Calu3 (cell line): Measurements from ENCODE around the gene MYL7. TPM values are rescaled to one million over a fixed set of nuclear protein-coding genes. Genes with fewer than 3 reads are reported as not detected.

Experiments
- BruUV-seq: library from RNA; stranded (reverse); fragments of 400-500 nt; replicated peaks from 2 replicates; lab custom pipeline; 2021; lab: Mats Ljungman, UMichigan
- CTCF ChIA-PET: fragments of 300-600 bp; sonication (Branson Sonifier 250); formaldehyde crosslinking; loops from one replicate; lab custom pipeline; 2022; ENCODE audit warnings: antibody characterized with exemption; lab: Charles Lee
- DNase-seq: peaks from one replicate; pipeline ENCODE4 v3.0.0; 2022
- H3K27ac Mint-ChIP-seq: one replicate; pipeline ENCODE4 v1.8.0; 2022; ENCODE audit warnings: mixed read lengths; ENCODE audit not compliant: unreplicated experiment
- H3K27me3 Mint-ChIP-seq: one replicate; pipeline ENCODE4 v1.8.0; 2022; ENCODE audit warnings: mixed read lengths; ENCODE audit not compliant: unreplicated experiment
- H3K36me3 Mint-ChIP-seq: one replicate; pipeline ENCODE4 v1.8.0; 2022; ENCODE audit warnings: mild to moderate bottlenecking, moderate library complexity, mixed read lengths; ENCODE audit not compliant: insufficient read depth, unreplicated experiment
- H3K4me1 Mint-ChIP-seq: one replicate; pipeline ENCODE4 v1.8.0; 2022; ENCODE audit warnings: mild to moderate bottlenecking, low read depth, mixed read lengths; ENCODE audit not compliant: unreplicated experiment
- H3K4me3 Mint-ChIP-seq: one replicate; pipeline ENCODE4 v1.8.0; 2022; ENCODE audit warnings: mild to moderate bottlenecking, low read depth, moderate library complexity, mixed read lengths; ENCODE audit not compliant: unreplicated experiment
- H3K9me3 Mint-ChIP-seq: one replicate; pipeline ENCODE4 v1.8.0; 2022; ENCODE audit warnings: low read depth, mixed read lengths; ENCODE audit not compliant: unreplicated experiment
- intact Hi-C: fragments of 100-400 bp; cut with micrococcal nuclease; formaldehyde crosslinking; loops from one replicate; pipeline ENCODE4 v1.10.0; 2022; ENCODE audit not compliant: unreplicated experiment
- total RNA-seq: library from RNA; stranded (reverse); gene quantifications from 2 replicates; pipeline ENCODE4 v1.2.3, GENCODE V29; 2022
- TF ChIP-seq, protein P1 (sequence below): fragments of 200-600 bp; IDR thresholded peaks from one replicate; pipeline ENCODE4 v1.8.0; 2022; ENCODE audit warnings: antibody characterized with exemption; ENCODE audit not compliant: unreplicated experiment

Gene MYL7
- total RNA-seq, 1 experiment from 2014 or later: not detected

DNA sequence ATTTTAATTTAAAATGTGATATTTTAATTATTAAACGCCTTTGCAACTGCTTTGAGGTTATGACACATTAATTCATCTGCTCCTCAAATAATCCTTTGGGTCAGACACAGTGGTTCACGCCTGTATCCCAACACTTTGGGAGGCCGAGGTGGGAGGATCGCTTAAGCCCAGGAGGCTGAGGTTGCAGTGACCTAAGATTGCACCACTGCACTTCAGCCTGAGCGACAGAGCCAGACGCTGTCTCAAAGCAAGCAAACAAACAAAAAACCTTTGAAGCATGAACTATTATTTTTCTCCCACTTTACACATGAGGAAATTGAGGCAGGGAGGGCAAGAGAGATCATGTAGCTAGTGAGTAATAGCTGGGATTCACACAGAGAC, 16.3 kb downstream of the MYL7 start:
- H3K27ac Mint-ChIP-seq: no peak overlapping the region
- H3K4me3 Mint-ChIP-seq: no peak overlapping the region
- peaks cover 34% of the 10 kb centered on the region for H3K27me3 Mint-ChIP-seq
- DNase-seq: no peak
- no peaks in the 10 kb centered on the region for H3K9me3 Mint-ChIP-seq
- H3K4me1 Mint-ChIP-seq: peaks cover 19% of the 10 kb centered on the region
- H3K36me3 Mint-ChIP-seq: peaks cover 28% of the 10 kb centered on the region
- TF ChIP-seq, protein P1, sequence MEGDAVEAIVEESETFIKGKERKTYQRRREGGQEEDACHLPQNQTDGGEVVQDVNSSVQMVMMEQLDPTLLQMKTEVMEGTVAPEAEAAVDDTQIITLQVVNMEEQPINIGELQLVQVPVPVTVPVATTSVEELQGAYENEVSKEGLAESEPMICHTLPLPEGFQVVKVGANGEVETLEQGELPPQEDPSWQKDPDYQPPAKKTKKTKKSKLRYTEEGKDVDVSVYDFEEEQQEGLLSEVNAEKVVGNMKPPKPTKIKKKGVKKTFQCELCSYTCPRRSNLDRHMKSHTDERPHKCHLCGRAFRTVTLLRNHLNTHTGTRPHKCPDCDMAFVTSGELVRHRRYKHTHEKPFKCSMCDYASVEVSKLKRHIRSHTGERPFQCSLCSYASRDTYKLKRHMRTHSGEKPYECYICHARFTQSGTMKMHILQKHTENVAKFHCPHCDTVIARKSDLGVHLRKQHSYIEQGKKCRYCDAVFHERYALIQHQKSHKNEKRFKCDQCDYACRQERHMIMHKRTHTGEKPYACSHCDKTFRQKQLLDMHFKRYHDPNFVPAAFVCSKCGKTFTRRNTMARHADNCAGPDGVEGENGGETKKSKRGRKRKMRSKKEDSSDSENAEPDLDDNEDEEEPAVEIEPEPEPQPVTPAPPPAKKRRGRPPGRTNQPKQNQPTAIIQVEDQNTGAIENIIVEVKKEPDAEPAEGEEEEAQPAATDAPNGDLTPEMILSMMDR: no peak
- intact Hi-C loops: loop anchor here (5.0 kb wide), 1 partner anchor 78 kb away; no protein-coding TSS in a partner anchor
- CTCF ChIA-PET: interaction anchor here (0.6 to 1.0 kb wide), 2 partner anchors 13 to 46 kb away, joined by 3 read pairs; no protein-coding TSS in a partner anchor
- no TSS peak for BruUV-seq

DNA sequence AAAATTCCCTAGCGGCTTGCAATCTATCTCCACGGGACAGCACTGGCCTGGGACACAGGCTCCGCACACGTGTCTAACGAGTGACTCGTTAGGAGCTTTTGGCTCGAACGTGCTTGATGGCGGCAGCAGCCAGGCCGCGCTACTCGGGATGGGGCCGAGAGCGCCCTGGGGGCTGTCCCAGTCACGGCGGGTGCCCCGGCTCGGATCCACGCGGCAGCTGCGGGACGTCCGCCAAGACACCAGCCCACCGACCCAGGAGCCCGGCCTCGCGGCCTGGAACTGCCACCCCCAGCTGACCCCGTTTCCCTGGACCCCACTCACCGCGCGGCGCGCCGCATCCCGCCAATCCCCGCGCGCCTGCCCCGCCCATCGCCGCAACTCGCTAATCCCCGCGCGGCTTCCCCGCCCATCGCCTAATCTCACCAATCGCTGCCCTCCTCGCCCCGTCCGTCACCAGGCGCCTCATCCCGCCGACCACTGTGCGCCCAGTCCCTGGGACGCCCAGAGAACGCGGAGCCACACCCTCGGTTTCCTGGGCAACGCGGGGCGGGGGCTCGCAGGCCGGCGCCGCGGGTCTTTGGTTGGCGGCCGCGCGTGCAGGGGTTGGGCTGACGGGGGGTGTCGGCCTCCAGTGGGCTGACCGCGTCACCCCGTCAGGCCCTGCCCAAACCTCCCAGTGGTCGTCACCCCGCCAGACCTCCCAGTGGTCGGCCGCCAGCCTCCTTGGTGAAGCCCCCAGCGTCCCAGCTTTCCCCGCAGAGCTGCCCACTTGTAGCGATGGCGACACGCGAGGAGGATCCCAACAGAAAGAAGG, 17.7 kb downstream of the MYL7 start, which contains the start of gene POLD2:
Gene POLD2, minus strand, starts transcription at position 359 of the 814 bp plus-strand sequence. CDS start 1,495 bp downstream, outside the sequence.
- TF ChIP-seq, protein P1: no peak
- peaks cover 19% of the 10 kb centered on the region for H3K4me1 Mint-ChIP-seq
- BruUV-seq: no TSS peak

DNA sequence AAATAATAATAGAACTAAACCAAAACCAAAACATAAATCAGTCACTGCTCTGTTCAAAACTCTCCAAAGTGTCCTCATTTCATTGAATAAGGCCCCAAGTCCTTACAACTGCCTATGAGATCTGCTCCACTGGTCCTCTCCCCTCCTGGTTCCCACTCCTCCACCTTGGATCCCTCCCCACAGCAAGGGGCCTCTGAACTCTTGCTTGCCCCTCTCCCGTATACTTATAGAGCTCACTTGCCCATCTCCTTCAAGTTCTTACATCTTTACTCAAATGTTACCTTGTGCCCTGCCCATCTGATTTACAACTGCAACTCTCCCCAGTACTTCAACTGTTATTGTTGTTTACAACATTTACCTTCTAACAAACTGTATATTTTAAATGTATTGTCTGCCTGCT, 18.6 kb downstream of the MYL7 start:
- CTCF ChIA-PET: interaction anchor here (0.6 to 1.8 kb wide), 3 partner anchors 9 to 47 kb away, joined by 4 to 5 read pairs (median 5); no protein-coding TSS in a partner anchor
- Mint-ChIP-seq H3K9me3 (no peaks in the 10 kb centered on the region), H3K27me3 (peaks cover 14% of the 10 kb centered on the region), H3K4me1 (peaks cover 19% of the 10 kb centered on the region), H3K36me3 (peaks cover 24% of the 10 kb centered on the region), H3K4me3 (peak overlapping the region; percentile 75), H3K27ac (peak overlapping the region; percentile 84)
- no peak for DNase-seq
- intact Hi-C loops: loop anchor here (5.0 kb wide), 1 partner anchor 75 kb away; no protein-coding TSS in a partner anchor
- TF ChIP-seq, protein P1: no peak
- BruUV-seq: no TSS peak

More for the DNA sequence above, 17.7 kb downstream of the MYL7 start, which contains the start of gene POLD2:
- H3K27ac Mint-ChIP-seq: peak within 1 kb of the TSS; percentile 84
- DNase-seq: peak; percentile 100
- no peaks in the 10 kb centered on the region for H3K9me3 Mint-ChIP-seq
- intact Hi-C loops: loop anchor here (5.0 kb wide), 1 partner anchor 76 kb away; no protein-coding TSS in a partner anchor
- CTCF ChIA-PET: interaction anchor here (0.6 to 1.8 kb wide), 4 partner anchors 8 to 117 kb away, joined by 3 to 5 read pairs (median 4); no protein-coding TSS in a partner anchor
- H3K27me3 Mint-ChIP-seq: peaks cover 22% of the 10 kb centered on the region
- peaks cover 24% of the 10 kb centered on the region for H3K36me3 Mint-ChIP-seq
- peak within 1 kb of the TSS; percentile 75 for H3K4me3 Mint-ChIP-seq

DNA sequence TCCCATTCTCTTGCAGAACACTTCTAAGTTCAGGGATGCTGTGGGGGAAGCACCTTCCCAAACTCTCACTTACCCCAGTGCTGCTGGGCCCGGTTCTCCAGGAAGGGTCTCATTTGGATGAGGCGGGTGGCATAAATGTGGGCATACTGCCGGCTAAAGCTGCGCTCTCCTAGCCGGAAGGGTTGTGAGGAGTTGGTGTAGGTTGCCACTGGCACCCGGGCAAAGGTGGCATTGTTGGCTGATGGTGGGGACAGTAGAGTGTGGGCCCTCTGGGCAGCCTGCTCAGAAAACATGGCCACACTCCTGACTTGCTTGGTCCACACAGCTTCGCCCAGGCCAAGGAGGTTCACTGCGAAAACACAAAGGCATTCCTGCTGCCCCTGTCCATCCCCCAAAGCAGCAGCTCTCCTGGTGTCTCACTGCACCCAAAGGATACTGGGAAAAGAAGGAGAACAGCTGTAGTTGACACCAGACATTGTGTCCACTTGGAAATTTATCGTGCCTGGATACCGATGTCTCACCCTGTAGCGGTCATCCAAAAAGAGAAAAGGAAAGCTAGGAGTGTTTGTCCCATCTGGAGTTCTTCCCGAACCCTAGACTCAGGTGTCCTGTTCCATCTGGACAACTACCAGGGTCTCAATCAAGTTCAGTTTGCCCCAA, 19.2 kb downstream of the MYL7 start:
- H3K4me1 Mint-ChIP-seq: peaks cover 19% of the 10 kb centered on the region
- CTCF ChIA-PET: interaction anchor here (0.6 to 1.8 kb wide), 2 partner anchors 9 to 33 kb away, joined by 4 to 5 read pairs; no protein-coding TSS in a partner anchor
- peaks cover 7% of the 10 kb centered on the region for H3K27me3 Mint-ChIP-seq
- intact Hi-C loops: loop anchor here (5.0 kb wide), 1 partner anchor 75 kb away; no protein-coding TSS in a partner anchor
- no TSS peak for BruUV-seq
- H3K27ac Mint-ChIP-seq: peak overlapping the region; percentile 84
- H3K4me3 Mint-ChIP-seq: peak overlapping the region; percentile 75
- no peaks in the 10 kb centered on the region for H3K9me3 Mint-ChIP-seq
- no peak for DNase-seq
- H3K36me3 Mint-ChIP-seq: peaks cover 30% of the 10 kb centered on the region
- TF ChIP-seq, protein P1: no peak
